Fibroblast of skin of left quadriceps (primary cell): ENCODE measurements around the gene LAMC3.
"Not testable (repeated sequence)": the region's sequence is repeated elsewhere in the genome, so short reads cannot be mapped to it uniquely, and the experiment has no call there.

ENCODE experiments used
- DNase-seq, 2 experiments: peaks; one replicate each; pipeline ENCODE4 v3.0.0-alpha.2; 2013; ENCODE audit warnings: low read depth in 2 of 2

Gene LAMC3

DNA sequence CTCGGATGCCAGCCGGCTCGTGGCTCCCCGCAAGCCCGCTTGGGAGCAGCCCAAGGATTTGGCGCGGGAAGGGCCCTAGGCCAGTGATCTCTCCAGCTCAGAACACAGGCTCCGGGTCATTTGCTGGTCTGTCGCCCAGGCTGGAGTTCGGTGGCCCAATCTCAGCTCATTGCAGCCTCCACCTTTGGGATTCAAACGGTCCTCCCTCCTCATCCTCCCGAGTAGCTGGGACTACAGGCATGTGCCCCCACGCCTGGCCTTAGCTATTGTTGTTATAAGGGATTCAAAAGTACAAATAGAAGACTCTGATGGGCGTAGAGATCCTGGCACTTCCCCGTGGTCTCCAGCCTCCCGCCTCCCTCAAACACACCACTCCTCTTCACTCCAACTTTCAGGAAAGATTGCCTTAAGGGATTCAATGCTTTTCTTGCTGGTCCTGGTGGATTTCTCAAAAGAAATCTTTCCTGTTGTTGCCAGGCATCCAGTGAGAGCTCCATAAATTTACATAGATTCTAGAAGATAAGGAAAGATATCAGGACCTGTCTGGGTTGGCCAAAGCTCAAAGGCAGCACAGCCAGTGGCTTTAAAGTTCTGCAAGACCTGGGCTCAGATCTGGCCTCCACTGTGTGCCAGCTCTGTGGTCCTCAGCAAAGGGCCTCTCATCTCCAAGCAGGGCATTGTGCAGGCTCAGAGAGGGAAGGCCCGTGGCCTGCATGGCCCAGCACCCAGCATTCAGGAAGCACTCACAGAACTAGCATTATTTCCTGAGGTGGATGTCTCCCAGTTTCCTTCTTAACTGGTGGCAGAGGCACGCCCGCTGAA, 88.4 kb downstream of the LAMC3 start:
- DNase-seq = no peak

DNA sequence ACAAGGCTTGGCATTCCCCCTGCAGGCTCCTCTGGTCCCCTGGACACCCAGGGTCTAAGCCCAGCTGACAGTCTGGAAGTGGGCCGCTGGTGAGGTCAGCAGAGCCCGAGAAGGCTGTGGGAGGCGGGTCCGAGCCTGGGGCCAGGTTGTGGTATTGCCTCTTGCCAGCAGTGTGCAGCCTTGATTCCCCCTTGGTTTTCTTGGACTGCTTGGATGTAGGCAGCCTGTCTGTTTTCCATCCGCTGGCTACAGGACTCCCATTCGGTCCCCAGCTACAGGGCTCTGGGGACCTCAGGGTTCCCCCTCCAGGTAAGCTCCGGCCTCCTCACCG, 88.9 kb downstream of the LAMC3 start:
- DNase-seq = no peak

DNA sequence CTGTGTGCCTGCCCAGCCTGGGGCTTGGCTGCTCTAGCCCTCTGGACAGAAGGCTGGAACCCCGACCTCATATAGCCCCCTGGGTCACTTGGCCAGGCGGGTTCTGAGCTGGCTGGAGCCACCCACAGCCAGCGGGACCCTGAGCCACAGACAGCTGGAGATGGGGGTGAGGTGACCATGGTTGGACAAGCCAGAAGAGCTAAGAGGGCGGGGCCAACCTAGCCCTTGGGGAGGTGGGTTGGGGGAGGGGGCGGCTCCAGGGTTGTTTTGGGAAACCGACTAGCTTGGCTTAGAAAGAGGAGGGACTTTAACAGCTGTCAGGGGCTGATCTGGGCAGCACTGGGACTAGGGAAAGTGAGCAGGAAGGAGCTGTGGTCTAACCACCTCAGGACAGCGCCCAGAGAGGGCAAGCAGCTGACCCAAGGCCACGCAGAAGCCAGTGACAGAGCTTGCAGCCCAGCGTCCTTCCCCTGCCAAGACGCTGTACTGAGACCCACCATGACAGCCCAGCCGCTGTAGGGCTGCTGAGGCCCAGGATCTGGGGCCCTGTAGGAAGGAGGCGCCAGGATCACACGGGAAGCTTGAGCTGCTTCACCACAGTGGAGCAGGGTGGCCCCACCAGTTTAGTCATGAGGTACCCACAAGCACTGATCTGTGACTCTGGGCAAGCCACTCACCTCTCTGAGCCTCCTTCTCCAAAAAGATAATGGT, 89.6 kb downstream of the LAMC3 start:
- no peak for DNase-seq

DNA sequence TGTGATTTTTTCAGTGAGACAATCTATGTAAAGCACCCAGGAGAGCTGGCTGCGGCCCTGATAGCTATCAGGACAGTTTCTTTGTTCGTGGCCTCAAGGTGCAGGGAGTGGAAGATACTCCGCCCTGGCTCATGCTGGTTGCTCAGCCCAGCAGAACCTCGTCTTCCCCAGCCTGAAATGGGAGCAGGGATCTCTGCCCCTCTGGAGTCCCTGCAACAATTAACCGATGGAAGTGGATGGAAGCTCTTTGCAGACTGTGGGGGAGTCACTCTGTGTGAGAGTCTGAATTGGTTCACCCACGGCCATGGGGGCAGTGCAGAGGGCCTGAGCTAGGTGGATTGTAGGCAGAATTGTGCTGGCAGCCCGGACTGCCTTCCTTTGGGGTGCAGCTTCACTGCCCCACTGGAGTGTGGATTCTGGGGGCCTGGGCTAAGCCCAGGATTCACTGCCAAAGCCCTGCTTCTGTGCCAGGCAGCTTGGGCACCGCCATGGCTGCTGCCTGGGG, 90.2 kb downstream of the LAMC3 start:
- DNase-seq = no peak

DNA sequence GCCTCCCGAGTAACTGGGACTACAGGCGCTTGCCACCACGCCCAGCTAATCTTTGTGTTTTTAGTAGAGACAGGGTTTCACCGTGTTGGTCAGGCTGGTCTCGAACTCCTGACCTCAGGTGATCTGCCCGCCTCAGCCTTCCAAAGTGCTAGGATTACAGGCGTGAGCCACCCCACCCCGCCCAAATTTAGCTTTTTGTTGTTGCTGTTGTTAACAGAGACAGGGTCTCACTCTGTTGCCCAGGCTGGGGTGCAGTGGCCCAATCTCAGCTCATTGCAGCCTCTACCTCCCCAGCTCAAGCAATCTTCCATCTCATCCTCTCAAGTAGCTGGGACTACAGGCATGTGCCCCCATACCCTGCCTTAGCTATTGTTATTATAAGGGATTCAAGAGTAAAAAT, 90.9 kb downstream of the LAMC3 start:
- not testable (repeated sequence) for DNase-seq

DNA sequence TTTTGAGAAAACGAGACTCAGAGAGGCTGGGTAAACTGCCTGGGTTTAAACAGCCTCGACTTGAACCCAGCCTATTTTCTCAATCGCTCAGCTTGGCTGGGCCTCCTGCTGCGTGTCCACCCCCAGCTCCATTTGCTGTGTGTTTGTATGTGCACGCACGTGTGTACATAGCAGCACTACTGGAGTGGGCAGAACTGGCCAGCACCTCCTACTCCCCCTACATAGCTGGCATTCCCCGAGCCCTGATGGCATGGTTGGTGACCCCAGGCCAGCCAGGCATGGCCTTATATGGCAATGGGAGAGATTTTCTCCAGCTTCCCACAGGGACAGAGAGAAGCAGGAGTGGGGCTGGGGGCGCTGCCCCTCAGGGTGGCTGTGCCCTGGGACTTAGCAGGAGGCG, 91.5 kb downstream of the LAMC3 start:
- DNase-seq = no peak

DNA sequence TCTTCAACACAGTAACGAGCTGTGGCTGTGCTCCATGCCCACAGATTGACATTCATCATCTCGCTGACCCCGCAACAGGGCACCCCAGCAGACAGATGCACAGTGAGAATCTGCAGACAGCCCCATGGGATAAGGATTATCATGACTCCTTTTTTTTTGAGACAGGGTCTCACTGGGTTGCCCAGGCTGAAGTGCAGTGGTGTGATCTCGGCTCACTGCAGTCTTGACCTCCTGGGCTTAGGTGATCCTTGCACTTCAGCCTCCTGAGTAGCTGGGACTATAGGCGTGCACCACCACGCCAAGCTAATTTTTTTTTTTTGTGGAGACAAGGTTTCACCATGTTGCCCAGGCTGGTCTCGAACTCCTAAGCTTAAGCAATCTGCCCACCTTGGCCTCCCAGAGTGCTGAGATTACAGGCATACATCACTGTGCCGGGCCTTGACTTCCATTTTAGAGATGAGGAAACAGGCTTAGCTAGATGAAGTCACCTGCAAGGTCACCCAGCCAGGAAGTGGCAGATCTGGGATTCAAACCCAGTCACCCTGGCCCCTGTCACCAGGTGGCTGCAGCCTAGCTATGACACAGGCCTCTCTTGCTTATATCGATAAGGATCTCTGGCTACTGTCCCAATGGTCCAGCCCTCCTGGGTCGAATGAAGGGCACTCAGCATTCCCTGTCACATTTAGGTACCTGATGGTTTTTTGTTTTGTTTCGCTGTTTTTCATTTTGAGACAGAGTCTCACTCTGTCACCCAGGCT, 92.4 kb downstream of the LAMC3 start:
- no peak for DNase-seq

DNA sequence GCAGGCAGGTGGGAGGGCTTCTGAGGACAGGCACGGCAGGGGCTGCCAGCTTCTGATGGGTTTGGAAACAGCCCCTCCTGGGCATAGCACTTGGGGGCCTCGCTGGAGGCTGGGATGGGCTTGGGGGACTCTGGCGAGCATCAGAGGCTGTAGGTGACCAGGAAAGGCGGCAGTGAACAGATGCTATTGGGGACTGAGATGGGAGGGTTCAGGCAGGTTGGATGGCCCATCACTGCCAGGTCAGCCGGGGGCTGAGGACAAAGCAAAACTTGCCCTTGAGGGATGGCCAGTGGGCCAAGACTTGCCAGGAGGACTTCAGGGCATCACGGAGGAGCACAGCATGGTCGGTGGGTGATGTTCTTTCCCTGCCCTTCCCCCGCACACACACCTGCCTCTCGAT, 94.0 kb downstream of the LAMC3 start:
- no peak for DNase-seq

DNA sequence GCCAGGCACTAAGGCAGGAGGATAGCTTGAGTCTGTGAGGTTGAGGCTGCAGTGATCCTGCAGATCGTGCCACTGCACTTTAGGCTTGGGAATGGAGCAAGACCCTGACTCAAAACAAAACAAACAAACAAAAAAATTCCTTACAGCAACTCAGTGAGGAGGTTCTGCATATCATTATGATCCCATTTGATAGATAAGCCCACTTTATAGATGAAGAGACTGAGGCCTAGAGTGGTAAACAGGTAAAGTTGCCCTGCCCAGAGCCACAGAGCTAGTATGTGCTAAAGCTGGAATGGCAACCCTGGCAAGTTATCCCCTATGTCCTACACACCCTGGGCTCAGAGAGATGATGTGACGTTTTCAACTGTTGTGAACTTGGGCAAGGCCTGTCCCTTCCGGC, 94.6 kb downstream of the LAMC3 start:
- no peak for DNase-seq

DNA sequence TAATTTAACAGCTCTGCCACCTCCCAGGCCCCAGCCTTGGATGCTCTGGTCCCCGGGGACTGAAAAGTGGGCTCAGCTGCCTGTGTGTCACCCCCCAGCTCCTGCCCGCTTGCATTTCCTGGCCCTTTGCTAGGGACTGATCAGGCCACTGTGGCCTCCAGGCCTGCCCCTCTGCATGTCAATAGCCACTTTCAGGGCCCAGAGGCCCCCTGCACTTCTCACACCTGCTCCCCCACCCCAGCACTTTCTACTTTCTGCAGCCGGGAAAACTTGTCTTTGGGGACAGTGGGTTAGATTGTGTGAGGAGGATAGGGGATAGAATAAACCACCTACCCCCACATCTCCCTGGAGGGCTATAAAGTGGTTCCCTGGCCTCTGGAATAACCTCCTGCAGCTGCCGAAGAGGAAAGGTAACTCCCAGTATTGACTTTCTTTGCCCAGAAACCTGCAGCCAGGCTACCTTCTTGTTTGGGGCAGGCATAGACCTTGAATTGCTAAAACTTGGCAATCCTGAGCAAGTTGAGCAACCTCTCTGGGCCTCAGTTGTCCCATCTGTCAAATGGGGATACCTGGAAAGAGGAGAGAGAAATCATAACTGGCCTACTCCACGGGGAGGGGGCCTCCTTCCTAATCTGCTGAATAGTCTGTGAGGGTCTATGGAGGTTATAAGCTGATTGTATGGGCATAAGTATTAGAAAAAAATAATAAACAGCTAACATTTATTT, 95.2 kb downstream of the LAMC3 start:
- DNase-seq = no peak

DNA sequence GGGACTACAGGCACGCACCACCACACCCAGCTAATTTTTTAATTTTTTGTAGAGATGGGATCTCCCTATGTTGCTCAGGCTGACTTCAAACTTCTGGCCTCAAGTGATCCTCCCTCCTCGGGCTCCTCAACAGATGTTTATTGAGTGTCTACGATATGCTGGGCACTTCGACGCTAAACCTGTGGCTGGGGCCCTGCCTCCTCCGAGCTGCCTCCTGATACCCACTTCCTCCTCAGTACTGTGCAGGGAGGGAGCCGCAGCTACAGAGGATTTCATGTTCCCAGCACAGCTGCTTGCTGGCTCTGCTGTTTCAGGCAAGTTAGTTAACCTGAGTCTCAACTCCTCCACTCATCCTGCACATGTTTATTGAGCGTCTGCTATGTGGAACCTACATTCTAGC, 97.0 kb downstream of the LAMC3 start:
- DNase-seq = no peak

DNA sequence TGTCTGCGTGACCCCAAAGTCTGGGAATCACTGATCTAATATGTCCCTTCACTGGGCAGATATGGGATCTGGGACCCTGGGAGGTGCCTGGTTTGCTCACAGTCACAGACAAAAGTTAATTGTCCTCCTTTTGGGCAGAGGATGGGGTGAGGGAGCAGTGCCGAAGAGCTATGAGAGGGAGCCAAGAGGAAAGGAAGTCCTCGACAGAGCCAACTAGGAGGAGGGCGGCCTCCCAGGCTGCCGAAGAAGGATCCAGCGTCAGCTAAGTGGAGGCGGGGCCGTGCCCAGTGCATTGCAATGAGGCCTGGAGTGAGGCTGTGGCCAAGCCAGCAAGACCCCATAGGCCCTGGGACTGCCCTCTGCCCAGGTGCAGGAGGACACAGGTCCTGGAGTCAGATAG, 98.8 kb downstream of the LAMC3 start:
- no peak for DNase-seq

DNA sequence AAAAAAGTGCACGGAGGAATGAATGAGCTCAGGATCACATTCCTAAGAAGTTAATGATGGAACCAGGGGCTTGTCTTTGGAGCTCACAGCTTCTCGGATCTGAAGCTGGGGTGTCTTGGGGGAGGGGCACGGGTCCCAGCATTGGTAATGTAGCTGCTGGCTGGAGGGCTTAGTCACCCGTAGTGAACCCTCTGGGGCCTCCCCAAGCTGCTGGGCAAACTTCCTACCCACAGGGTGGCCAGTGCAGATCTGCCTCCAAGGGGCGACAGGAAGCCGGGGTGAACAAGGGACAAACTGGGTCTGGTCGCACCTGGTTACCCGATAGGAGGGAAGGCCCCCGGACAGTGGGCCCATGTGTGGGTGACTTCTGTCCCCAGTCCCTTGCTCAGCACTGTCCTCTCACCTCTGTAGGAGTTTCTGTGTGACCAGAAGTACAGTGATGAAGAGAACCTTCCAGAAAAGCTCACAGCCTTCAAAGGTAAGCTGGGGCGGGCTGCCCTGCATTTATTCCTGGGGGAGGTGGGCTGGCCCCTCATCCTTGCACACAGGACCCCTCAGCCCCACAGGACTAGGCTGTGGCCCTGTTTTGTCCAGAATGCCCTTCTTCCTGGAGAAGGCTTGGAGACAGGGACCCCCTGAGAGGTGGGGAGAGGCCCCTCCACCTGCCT, 102.3 kb downstream of the LAMC3 start:
- no peak for DNase-seq

DNA sequence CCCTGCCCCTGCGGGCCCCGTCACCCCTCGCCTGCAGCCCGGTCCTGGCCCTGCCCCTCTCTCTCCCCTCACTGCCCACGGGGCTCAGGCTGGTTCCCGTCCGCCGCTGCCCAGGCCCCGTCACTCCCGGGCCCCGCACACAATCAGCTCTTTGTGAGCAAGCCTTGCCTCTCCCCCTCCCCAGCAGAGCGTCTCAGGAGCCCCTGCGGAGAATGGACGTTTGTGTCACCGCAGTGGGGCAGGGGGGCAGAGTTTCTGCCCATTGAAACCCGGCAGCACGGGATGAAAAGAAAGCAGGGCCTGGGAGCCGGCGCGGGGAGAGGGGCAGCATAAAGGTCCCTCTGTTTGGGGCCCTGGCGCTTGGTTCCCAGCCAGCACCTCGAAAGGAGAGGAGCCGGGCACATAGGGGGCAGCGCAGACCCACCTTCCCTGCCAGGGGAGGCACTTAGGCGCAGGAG, 102.9 kb downstream of the LAMC3 start:
- no peak for DNase-seq

DNA sequence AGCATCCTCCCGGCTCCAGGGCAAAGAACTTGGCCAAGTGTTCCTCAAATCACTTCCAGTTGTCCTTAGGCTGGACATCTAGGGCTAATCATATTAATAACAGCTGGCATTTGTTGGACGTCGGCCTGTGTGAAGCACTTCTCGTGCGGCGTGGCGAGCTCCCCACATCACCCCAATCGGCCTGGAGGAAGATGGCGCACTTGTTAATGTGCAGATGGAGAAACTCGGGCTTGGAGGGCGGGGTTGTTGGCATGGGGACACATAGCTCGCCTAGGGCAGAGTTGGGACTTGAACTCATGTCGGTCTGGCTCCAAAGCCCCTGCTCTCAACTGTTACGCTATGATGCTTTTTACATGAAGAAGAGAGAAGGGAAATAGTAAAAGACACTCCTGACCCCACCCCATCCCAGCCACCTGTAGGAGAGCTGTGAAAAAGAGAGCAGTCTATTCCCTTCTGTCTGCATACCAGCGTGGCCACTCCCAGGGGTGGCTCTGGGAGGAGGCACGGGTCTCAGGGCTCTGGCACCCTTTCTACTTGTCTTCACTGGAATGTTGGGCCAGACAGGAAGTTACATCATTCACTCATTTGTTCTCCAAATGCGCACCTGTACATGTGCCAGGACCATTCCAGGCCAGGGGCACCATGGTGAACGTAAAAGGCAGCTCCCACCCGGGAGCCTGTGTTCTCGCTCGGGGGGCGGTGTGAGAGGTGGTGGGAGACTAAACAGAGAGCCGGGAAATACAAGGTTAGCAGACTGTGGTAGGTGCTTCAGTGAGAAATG, 103.6 kb downstream of the LAMC3 start:
- DNase-seq = no peak

DNA sequence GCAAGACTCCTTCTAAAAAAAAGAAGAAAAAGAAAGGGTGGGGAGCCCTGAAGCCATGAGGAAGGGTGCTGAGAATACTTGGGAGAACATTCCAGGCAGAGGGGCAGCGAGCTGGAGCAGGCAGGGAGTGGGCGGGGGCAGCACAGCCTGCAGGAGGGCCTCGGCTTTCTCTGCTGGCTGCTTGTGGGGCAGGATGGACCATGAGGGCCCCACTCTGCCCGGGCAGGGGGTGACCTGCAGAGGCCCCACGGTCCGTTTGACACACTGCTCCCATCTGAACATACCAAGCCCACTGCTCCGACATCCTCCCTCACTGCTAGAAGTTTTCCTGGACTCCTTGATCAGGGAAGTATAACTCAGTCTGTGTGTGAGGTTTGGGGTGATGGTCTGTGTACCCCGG, 104.7 kb downstream of the LAMC3 start:
- no peak for DNase-seq

DNA sequence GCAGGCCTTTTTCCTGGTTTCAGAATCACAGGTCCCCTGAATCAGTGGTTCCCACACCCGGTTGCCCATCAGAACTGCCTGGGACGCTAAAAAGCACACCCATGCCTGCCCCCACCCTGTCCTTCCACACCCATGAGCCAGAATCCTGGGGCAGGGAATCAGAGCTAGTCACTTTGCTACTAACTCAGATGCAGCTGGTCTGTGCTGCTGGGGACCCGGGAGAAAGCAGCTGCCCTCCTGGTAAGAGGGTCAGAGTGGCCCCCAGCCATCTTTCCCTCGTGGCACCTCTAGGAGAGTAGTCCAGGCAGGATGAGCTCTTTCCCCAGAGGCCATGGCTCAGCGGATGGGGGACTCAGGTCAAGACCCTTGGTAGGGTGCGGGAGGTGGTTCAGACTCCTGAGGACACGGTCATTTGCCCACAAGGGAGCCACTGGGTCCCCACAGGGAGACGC, 105.1 kb downstream of the LAMC3 start:
- no peak for DNase-seq

DNA sequence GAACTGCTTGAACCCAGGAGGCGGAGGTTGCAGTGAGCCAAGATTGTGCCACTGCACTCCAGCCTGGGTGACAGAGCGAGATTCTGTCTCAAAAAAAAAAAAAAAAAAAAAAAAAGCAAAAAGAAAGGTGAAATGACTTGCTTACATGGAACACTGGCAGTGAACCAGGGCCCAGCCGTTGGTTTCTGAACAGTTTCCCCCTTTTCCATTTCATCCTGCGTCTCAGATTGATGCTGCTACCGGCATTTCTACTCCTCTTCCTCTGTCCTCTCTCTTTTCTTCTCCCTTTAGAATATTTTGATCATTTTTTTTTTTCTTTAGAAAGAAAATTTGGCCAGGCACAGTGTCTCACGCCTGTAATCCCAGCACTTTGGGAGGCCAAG, 106.4 kb downstream of the LAMC3 start:
- not testable (repeated sequence) for DNase-seq

DNA sequence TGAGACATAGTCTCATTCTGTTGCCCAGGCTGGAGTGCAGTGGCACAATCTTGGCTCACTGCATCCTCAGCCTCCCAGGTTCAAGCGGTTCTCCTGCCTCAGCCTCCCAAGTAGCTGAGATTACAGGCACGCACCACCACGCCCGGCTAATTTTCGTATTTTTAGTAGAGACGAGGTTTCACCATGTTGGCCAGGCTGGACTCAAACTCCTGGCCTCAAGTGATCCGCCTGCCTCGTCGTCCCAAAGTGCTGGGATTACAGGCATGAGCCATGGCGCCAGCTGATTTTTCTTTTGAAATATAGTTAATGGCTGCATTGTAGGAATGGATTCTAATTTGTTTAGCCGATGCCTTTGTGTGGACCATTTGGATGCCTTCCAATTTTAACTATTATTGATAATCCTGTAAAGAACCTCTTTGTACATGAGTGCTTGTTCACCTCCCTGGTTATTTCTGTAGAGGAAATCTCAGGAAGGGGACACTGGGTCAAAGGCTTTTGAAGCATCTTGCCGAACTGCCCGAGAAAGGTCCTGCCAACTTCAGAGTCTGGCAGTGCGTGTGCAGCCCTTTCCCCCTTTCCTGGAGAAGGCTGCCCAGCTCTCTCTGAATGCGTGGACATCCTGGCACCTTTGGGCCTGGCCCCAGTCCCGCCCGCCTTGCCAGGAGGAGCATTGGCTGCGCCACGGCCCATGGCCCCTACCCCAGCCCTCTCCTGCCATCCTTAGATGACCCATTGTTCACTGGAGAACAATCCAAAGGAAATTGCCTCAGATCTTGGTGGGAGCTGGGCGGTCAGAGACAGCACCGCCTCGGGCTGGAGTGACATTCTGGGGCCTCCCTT, 107.5 kb downstream of the LAMC3 start:
- DNase-seq = no peak
